ENCODE data around the gene TRMT61B.

Gene TRMT61B
- total RNA-seq: 18.6 reads per million, percentile 45 among the genes with 10 or more reads in this experiment

- DNase-seq: peak; percentile 99
Observed at GRCh38 chr2:28870146-28870891, at the start of gene TRMT61B. Gene TRMT61B, minus strand, starts transcription at chr2:28870309. Its CDS starts 32 bp downstream, at chr2:28870277.

GRCh38 chr2:28915939-28916338, 45.8 kb upstream of the TRMT61B start:
- no peak for DNase-seq

- DNase-seq: no peak
Observed at GRCh38 chr2:28909655-28910353, 39.7 kb upstream of the TRMT61B start.

- no peak for DNase-seq
Observed at GRCh38 chr2:28908172-28908571, 38.1 kb upstream of the TRMT61B start.

GRCh38 chr2:28906821-28907220, 36.7 kb upstream of the TRMT61B start:
- no peak for DNase-seq

- DNase-seq: no peak
Observed at GRCh38 chr2:28906376-28906775, 36.3 kb upstream of the TRMT61B start.

GRCh38 chr2:28905533-28905932, 35.4 kb upstream of the TRMT61B start:
- DNase-seq: no peak

- DNase-seq: no peak
Observed at GRCh38 chr2:28904802-28905457, 34.8 kb upstream of the TRMT61B start.

GRCh38 chr2:28904295-28904694, 34.2 kb upstream of the TRMT61B start:
- no peak for DNase-seq

- DNase-seq: no peak
Observed at GRCh38 chr2:28902584-28902983, 32.5 kb upstream of the TRMT61B start.

GRCh38 chr2:28901841-28902240, 31.7 kb upstream of the TRMT61B start:
- no peak for DNase-seq

- no peak for DNase-seq
Observed at GRCh38 chr2:28901202-28901601, 31.1 kb upstream of the TRMT61B start.

GRCh38 chr2:28898048-28898447, 27.9 kb upstream of the TRMT61B start:
- no peak for DNase-seq

- DNase-seq: no peak
Observed at GRCh38 chr2:28896906-28897305, 26.8 kb upstream of the TRMT61B start.

- DNase-seq: peak; percentile 12
Observed at GRCh38 chr2:28895189-28895893, 25.2 kb upstream of the TRMT61B start.

GRCh38 chr2:28894470-28895188, 24.5 kb upstream of the TRMT61B start, which contains the start of gene WDR43:
Gene WDR43, plus strand, starts transcription at chr2:28894667. Its CDS starts 32 bp downstream, at chr2:28894699.
- peak; percentile 96 for DNase-seq

GRCh38 chr2:28893488-28893887, 23.4 kb upstream of the TRMT61B start:
- no peak for DNase-seq

GRCh38 chr2:28880193-28880592, 10.1 kb upstream of the TRMT61B start:
- no peak for DNase-seq

- DNase-seq: no peak
Observed at GRCh38 chr2:28871620-28872019, 1.5 kb upstream of the TRMT61B start.

- peak; percentile 5 for DNase-seq
Observed at GRCh38 chr2:28869494-28870145, 489 bp downstream of the TRMT61B start.

- DNase-seq: no peak
Observed at GRCh38 chr2:28868611-28869010, 1.5 kb downstream of the TRMT61B start.

GRCh38 chr2:28855977-28856376, 14.1 kb downstream of the TRMT61B start:
- no peak for DNase-seq
